ENCODE data around the gene LARGE2. TPM values are rescaled to one million over a fixed set of nuclear protein-coding genes. Genes with fewer than 3 reads are reported as not detected.

Gene LARGE2
- total RNA-seq, 2 experiments from 2014 or later, result 0.60 to 1.3 TPM

DNA sequence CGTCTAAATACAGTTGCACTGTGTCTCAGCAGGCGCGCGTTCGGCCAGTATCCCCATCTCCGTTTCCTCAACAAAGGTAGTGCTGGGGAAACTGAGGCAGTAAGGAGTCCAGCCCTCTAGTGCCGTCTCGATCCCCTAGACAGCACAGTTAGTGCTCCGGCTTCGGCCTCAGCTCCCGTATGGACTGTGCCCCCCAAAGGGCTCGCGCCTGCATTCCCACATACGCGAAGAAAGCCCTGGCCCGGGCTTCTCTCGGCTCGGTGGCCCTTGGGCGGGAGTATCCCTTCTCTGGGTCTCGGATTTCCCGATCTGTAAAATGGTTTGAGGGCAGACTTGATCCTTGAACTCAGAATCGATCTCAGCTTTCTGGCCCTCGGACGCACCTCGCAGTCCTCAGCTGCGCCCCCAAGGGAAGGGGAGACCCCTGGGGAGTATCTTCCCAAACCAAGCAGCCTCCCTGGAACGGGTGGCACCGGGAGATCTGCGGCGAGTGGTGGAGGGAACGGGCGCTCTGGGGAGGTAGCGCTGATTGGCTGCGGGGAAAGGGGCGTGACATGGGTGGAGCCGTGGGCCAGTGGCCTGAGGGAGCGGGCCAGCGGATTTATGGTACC, 4.0 kb upstream of the LARGE2 start:
- DNase-seq (ENCODE audit: low spot score), result peak; percentile 77
- Histone ChIP-seq H3K79me2 (ENCODE audit: insufficient read depth, low read depth, low read length) (peaks cover 16% of the 10 kb centered on the region), H2AFZ (ENCODE audit: low read length) (peak overlapping the region; percentile 55), H3K4me1 (ENCODE audit: insufficient read depth, low read length, poor library complexity, severe bottlenecking) (peaks cover 47% of the 10 kb centered on the region), H3K4me2 (ENCODE audit: low read length) (peak overlapping the region; percentile 89), H3K9me2 (ENCODE audit: insufficient read depth, low read length) (no peaks in the 10 kb centered on the region), H3K36me3 (ENCODE audit: insufficient read depth, low read length) (peaks cover 24% of the 10 kb centered on the region), H3K4me3 (ENCODE audit: low read depth, low read length, poor library complexity, severe bottlenecking) (peak overlapping the region; percentile 93), H4K20me1 (ENCODE audit: insufficient read depth, low read length) (no peaks in the 10 kb centered on the region), H3K27ac (ENCODE audit: low read depth, low read length, poor library complexity, severe bottlenecking) (peak overlapping the region; percentile 88), H3K9me3 (ENCODE audit: low read length) (no peaks in the 10 kb centered on the region)
- ChIA-PET CTCF (ENCODE audit: unreplicated experiment) (interaction anchor here (1.0 to 1.4 kb wide), 3 partner anchors 12 to 46 kb away, joined by 3 to 7 read pairs (median 3); no protein-coding TSS in a partner anchor), POLR2A (interaction anchor here (0.7 to 4.5 kb wide), 6 partner anchors 10 to 349 kb away, joined by 3 to 33 read pairs (median 4); no protein-coding TSS in a partner anchor)
- TF ChIP-seq EZH2phosphoT487 (IDR thresholded peaks at IDR 0.05; ENCODE audit: borderline replicate concordance, low read depth, low read length) (no peak), CTCF (conservative IDR thresholded peaks at IDR 0.05; ENCODE audit: low read length) (no peak)
- intact Hi-C loops (cut with micrococcal nuclease; ENCODE audit: unreplicated experiment), result loop anchor here (1.0 to 5.0 kb wide), 2 partner anchors 12 to 199 kb away; no protein-coding TSS in a partner anchor
- BruUV-seq (replicated peaks), result no TSS peak

DNA sequence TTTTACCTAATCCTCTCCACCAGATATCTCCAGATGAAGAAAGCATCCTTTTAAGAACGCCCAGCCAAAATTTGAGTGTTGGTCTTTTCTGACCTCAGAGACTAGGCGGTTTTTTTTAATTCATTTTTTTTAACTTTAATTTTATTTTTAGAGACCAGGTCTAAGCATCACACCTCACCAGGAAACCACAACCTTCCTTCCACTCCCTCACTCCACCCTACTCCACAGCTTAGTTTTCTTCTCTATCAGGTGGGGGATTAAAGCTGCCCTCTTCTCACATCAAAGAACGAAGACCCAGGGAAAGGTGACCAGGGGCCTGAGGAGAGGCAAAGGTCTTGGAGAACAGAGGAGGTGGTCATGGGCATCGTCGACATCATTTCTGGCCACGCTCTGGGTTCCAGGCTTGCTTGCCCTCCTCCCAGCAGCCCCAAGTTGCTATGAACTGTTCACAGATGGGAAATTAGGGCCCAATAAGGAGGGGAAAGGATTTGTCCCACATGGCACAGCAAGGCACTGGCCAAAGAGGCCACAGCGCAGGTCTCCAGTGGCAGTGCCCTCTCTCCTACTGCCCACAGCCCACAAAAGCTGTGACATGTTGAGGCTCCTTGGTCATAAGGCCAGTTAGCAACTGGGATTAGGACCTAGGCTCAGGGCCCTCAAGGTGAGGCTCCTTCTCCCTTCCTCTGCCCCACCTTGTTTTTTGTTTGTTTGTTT, 3.3 kb upstream of the LARGE2 start:
- ChIA-PET POLR2A (interaction anchor here (0.5 to 4.5 kb wide), 4 partner anchors 11 to 522 kb away, joined by 3 to 33 read pairs (median 5); no protein-coding TSS in a partner anchor), CTCF (ENCODE audit: unreplicated experiment) (interaction anchor here (1.4 kb wide), 1 partner anchor 11 kb away, joined by 7 read pairs; no protein-coding TSS in a partner anchor)
- Histone ChIP-seq H3K4me1 (ENCODE audit: insufficient read depth, low read length, poor library complexity, severe bottlenecking) (peaks cover 52% of the 10 kb centered on the region), H3K4me3 (ENCODE audit: low read depth, low read length, poor library complexity, severe bottlenecking) (peak overlapping the region; percentile 93), H2AFZ (ENCODE audit: low read length) (peak overlapping the region; percentile 55), H3K9me3 (ENCODE audit: low read length) (no peaks in the 10 kb centered on the region), H3K4me2 (ENCODE audit: low read length) (peak overlapping the region; percentile 89), H3K27ac (ENCODE audit: low read depth, low read length, poor library complexity, severe bottlenecking) (peak overlapping the region; percentile 88), H4K20me1 (ENCODE audit: insufficient read depth, low read length) (no peaks in the 10 kb centered on the region), H3K79me2 (ENCODE audit: insufficient read depth, low read depth, low read length) (peaks cover 16% of the 10 kb centered on the region), H3K36me3 (ENCODE audit: insufficient read depth, low read length) (peaks cover 18% of the 10 kb centered on the region; the same call in 1 of the 2 replicates), H3K9me2 (ENCODE audit: insufficient read depth, low read length) (no peaks in the 10 kb centered on the region)
- no peak for TF ChIP-seq CTCF (conservative IDR thresholded peaks at IDR 0.05; ENCODE audit: low read length)
- TF ChIP-seq EZH2phosphoT487 (IDR thresholded peaks at IDR 0.05; ENCODE audit: borderline replicate concordance, low read depth, low read length), result no peak
- intact Hi-C loops (cut with micrococcal nuclease; ENCODE audit: unreplicated experiment), result loop anchor here (1.0 to 5.0 kb wide), 2 partner anchors 11 to 198 kb away; no protein-coding TSS in a partner anchor
- no TSS peak for BruUV-seq (replicated peaks)
- DNase-seq (ENCODE audit: low spot score), result no peak

Measured in OCI-LY7 (cell line).